GM19351 (cell line): ENCODE results near the gene RANBP3.
"Not testable (repeated sequence)": the region's sequence is repeated elsewhere in the genome, so short reads cannot be mapped to it uniquely, and the experiment has no call there.

Experiments used
- ATAC-seq: cut with Tn5 transposase; IDR thresholded peaks from one replicate; pipeline ENCODE4 v1.9.1; 2021; ENCODE audit warnings: mild to moderate bottlenecking, moderate library complexity; ENCODE audit not compliant: unreplicated experiment

Gene RANBP3

DNA sequence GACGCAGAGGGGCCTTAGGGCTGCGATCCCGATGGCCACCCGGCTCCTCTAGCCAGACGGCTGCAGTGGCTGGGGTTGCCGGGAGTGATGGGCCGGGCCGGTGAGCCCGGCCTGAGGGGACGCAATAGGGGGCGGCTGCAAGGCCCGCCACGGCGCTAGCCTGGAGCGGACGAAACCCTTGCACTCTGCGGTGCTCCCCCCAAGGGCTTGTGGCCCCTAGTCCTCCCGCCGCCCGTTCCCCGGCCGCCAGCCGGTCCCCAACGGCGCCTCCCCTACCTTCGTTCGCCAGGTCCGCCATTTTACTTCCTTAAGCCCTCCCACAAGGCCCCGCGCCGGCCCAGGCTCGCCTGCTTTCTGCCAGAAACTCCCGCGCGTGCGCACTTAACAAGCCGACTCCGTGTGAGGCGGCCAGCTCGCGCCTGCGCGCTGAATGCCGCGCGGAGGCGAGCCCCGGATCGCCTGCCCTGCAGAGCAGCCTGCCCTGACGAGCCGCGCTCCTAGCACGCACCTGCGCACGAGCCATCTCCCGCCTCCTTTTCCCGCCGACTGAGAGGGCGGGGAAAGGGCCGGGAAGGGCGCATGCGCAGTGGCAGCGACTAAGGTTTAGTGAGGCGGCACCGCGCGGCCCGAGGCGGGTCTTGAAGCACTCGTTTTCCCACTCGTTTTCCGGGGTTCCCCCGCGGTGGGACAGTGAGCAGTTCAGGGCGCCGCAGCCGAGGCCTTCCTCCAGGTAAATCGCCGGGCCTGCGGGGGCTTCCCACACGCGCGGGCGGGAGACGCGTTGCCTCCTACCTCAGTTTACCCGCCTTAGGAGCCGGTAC lies at the start of gene RANBP3:
Gene RANBP3, minus strand, starts transcription at position 356 of the 821 bp plus-strand sequence. Its CDS starts 58 bp downstream, at position 298.
- ATAC-seq = peak; percentile 82

DNA sequence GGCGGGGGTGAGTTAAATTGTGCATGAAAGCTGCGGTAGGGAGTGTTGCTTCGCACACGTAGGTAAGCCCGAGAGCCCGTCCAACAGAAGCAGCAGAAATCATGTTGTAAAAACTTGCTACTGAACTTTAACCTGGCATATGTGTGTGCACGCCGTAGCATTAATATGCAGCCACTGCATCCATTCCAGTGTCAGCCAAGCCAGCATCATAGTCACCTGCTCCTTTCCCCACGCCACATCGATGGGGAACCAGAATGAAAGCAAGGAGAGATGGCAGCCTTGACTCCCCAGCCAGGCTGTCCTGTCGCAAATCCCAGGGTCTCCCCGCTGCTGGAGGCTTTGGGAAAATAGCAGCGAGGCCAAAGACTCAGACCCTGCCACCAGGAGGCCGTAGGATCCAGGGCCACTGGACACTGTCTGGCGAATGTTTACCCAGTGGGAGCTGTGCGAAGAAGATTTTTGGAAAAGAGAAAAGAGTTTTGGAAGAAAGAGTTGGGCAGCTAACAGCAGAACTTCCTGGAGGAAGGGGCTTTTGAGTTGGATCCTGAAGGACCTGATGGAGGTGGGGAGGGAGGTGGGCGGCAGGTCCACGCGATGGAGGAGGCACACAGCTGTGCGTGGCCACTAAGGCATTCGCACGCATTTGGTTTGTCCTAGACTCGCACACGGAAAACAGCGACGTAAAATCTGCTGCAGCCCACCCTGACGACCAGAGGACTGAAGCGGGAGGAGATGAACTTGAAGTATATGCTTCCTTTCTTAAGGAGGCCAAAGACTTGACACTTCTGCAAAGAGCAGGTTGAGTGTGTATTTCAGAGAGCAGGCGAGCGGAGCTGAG lies 48.7 kb upstream of the RANBP3 start:
- ATAC-seq = no peak

DNA sequence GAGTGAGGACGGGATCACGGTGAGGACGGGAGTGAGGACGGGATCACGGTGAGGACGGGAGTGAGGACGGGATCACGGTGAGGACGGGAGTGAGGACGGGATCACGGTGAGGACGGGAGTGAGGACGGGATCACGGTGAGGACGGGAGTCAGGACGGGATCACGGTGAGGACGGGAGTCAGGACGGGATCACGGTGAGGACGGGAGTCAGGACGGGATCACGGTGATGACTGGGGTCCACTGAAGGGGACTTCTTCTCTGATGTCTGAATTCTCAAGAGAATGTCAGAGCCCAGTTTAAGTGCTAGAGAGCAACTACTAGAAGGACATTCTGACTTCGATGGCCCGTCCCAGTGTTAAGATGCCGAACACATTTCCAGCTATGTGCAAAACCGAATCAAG lies 46.8 kb upstream of the RANBP3 start:
- ATAC-seq = not testable (repeated sequence)

DNA sequence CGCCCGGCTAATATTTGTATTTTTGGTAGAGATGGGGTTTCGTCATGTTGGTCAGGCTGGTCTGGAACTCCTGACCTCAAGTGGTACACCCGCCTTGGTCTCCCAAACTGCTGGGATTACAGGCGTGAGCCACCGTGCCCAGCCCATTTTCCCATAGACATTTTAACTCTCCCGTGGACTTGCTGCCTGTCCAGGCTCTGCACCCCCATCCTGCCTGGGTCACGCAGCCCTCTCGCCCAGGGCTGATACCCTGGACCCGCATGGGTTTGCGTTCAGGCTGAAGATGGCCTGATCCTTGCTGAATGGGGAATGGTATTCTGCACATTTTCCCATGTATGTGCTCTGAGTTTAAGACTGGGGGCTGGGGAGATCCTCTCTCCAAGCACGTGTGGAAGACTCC lies 46.0 kb upstream of the RANBP3 start:
- no peak for ATAC-seq

- ATAC-seq = no peak
Observed at GRCh38 chr19:6023085-6023682, 45.2 kb upstream of the RANBP3 start.

GRCh38 chr19:6022570-6023064 lies 44.7 kb upstream of the RANBP3 start:
- no peak for ATAC-seq

DNA sequence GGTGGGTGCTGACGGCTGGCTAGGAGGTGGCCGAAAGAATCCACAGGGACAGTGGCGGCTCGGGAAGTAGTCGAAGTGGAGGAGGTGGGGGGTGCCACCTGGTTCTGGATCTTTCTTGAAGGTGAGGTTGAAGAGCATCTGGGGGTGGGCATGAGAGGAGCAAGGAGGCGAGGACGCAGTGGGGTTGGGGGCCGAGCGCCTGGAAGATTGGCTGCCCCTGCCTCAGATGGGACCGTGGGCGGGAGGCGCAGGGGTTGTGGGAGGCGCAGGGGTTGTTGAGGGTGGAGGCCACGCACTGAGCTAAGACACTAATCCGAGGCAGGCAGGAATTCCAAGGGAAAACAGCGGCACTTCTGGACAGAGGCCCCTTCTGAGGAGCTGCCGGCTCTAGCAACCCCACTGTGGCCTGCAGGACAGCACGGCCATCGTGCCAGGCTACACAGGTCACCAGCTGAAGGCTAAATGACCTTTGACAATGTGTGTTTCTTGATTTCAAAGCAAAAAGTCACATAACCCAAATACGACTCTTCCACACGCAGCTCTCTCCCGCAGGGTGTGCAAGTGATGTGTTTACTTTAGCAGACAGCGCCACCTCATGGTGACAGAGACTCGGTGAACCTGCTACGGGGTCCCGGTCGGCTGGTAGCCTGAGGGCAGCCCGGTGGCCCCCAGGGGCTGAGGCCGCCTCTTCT lies 44.1 kb upstream of the RANBP3 start:
- no peak for ATAC-seq

DNA sequence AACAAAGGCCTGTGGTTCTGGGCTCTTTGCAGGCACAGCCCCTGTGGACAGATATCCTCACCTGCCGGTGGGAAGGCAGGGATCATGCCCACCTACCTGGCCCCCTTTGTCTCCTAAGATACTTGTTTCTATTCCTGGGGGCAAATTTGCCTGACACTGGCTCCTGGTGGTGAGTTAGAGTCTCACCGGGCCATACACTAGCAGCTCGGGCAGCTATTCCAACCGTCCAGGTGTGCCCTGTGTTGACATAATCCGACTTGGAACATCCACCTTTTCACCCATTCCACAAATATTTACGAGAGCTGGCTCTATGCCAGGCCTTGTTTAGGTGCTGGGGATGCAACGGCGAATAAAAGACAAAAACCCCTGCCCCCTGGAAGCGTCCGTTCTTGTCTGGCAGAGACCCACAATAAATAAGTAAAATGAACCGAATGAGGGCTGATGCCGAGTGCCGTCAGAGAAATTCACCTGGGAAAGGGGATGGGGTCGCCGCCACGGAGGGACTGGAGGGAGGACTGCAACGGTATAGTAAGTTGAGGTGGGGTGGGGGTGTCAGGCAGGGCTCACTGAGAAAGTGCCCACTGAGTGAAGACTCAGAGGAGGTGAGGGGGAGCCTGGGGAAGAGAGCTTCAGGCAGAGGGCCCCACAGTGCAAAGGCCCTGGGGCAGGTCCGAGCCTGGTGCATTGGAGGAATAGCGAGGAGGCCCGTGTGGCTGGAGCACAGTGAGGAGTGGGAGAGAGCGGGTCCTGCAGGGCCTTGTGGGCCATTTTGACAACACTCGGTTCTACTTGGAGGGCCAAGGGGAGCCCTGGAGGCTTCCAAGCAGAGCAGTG lies 43.2 kb upstream of the RANBP3 start:
- no peak for ATAC-seq

DNA sequence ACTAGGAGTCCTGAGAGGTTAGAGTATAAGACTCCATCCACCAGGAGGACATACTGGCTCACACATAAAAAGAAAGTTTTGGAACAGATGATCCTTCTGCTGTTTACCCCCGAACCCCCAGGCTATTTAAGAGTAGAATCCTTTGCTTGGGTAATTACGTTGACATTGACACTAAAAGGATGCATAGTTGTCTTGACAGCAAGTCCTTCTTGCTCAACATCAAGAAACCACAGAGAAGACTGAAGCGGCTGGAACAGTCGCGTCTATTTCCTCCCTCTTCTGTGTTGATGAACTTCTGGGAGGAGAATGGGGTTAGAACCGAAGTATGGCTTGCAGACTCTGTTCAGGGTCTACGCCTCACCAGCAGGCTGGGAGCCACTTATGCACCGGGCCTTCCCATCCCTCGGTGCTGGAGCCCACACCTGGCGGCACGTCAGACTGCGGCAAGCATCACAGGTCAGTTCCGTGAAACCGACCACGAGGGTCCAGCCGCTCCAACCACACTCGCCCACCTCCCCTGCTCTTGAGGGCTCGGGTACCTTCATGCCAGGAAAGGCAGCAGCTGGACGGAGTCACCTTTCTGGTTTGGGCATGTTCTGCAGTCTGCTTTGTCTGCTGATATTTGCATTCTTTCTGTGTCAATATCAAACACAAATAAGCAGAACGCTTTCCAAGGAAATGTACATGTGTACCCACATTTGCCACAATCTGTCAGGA lies 42.4 kb upstream of the RANBP3 start:
- ATAC-seq = no peak

DNA sequence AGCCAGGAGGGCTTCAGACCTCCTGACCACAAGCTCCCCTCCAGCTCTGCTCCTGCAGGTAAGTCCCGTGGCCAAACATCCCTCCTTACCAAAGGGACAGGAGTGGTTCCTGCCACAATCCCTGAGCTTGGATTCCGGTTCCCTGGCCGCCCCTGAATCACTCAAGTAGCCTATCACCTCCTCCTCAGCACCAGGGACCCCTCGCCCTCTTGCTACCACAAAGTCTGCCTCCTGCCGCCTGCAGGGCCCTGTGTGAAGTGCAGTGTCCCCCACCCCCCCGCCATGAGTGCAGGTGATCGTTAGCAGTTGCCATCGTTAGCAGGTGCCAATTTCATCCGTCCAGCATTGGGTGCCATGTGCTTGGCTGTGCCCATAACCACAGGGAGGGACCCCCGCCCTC lies 40.8 kb upstream of the RANBP3 start:
- no peak for ATAC-seq

GRCh38 chr19:6017576-6017975 lies 39.6 kb upstream of the RANBP3 start:
- ATAC-seq = no peak

- no peak for ATAC-seq
Observed at GRCh38 chr19:6015841-6016545, 38.1 kb upstream of the RANBP3 start.

DNA sequence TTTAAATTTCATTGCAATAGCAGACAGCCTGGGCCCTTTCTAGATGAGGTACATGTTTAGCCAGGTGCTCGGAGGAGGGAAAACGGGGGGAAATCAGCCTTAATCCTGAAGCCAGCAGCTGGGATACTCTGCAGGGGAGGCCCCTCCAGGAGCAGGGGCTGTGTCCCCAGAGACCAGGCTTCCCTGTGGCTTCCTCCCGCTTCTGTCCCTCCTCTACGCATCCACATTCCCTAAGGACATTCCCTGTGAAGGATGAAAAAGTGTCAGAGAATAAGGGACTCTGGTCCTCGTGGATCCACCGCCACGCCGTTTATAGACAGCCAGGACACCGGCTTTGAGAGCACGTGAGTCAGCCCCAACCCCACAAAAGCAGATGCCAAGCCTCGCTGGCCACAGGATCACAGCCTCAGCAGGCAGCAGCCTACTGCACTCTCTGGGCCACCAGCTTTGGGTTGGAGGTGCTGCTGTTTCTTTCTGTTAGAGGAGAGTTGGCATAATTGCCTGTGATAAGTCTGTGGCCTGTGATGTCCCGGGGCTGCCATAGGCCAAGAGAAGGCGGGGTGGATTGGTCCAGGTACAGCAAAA lies 36.7 kb upstream of the RANBP3 start:
- no peak for ATAC-seq

DNA sequence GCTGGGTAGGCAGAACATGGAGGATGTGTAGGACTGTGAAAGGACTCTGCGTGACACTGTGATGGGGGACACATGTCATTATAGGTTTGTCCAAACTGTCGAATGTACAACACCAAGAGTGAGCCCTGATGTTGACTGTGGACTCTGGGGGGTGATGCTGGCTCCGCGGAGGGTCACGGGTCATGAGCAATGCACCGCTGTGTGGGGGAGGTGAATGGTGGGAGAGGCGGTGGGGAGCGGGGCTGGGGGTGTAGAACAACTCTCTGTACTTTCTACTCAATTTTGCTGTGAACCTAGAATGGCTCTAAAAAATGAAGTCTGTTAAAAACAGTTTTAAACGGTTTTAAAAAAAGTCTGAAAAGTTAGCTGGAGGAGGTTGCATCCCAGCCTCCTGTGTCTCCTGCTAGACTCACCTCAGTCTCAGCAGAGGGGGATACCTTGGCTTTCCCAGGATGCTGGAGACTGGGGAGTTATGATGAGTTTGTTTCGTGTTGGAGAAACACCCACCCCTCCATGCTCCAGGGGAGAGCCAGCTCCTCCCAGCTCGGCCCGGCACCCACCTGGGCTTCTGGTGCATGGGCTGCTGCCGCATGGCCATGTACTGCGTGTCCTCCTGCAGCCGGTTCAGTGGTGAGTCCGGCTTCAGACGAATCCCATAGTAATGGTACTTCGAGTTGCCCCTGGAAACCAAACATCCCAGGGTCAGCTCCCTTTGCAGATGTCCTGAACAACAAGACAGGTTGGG lies 34.7 kb upstream of the RANBP3 start:
- ATAC-seq = no peak

DNA sequence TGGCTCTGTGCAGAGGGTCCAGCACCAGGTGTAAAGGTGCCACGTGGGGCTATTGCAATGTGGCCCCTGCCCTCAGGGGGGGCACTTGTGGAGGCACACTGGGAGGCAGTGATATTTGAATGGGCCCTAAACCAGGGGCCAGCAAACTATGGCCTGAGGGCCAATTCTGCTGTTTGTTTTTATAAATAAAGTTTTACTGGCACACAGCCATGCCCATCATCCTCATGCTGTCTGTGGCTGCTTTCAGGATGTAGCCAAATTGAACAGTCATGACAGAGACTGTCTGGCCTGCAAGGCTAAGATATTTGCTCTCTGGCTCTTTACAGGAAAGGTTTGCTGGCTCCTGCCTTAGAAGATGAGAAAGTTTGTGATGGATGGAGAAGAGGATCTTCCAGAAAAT lies 33.9 kb upstream of the RANBP3 start:
- ATAC-seq = no peak

DNA sequence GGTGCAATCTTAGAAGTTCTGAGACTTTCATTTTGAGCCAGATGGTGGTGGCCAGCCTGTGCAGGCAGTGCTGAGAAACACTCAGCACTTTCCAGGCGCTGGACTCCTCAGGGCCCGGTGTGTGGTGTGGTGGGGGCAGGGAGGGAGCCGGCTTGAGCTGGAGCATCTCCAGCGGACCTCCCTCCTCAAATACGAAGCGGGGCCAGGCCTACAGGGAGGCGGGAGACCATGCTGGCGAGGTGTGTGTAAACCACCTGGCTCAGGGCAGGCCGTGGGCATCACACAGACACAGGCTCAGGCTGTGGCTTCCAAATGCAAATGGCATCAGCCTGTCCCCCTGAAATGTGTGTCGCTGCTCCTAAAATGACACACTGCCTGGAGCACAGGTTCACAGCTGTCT lies 33.3 kb upstream of the RANBP3 start:
- ATAC-seq = no peak

DNA sequence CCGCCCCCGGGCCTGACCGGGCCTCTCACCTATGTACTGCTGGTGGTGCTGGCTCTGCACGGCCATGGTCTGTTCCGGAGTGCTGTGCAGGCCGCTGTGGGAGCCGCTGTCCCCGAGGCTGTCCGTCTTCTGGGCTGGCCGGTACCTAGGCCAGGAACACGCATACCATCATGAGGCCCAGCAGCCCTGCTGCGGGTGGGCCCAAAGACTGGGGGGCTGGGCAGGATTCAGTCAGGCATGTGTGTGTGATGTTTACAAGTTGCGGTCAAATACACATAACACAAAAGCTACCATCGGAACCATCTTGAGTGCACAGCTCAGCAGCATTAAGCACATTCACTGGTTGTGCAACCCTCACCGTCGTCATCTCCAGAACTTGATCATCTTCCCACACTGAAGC lies 32.2 kb upstream of the RANBP3 start:
- no peak for ATAC-seq

GRCh38 chr19:6007866-6008265 lies 29.9 kb upstream of the RANBP3 start:
- ATAC-seq = no peak
